B cell (primary cell): ENCODE measurements around the gene SLC25A52.

Source experiments
- EZH2 ChIP-seq: IDR thresholded peaks from 2 replicates; pipeline ENCODE4 v1.6.1; 2012; ENCODE audit warnings: borderline replicate concordance, low read depth, mild to moderate bottlenecking, moderate library complexity, low read length; ENCODE audit not compliant: insufficient read depth, poor library complexity, severe bottlenecking
- TF ChIP-seq, protein P1 (sequence below): fragments of 200-600 bp; IDR thresholded peaks from one replicate; pipeline ENCODE4 v1.8.0; 2022; ENCODE audit warnings: antibody characterized with exemption, mild to moderate bottlenecking

- TF ChIP-seq, protein P1, sequence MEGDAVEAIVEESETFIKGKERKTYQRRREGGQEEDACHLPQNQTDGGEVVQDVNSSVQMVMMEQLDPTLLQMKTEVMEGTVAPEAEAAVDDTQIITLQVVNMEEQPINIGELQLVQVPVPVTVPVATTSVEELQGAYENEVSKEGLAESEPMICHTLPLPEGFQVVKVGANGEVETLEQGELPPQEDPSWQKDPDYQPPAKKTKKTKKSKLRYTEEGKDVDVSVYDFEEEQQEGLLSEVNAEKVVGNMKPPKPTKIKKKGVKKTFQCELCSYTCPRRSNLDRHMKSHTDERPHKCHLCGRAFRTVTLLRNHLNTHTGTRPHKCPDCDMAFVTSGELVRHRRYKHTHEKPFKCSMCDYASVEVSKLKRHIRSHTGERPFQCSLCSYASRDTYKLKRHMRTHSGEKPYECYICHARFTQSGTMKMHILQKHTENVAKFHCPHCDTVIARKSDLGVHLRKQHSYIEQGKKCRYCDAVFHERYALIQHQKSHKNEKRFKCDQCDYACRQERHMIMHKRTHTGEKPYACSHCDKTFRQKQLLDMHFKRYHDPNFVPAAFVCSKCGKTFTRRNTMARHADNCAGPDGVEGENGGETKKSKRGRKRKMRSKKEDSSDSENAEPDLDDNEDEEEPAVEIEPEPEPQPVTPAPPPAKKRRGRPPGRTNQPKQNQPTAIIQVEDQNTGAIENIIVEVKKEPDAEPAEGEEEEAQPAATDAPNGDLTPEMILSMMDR = no peak
- no peak for TF ChIP-seq EZH2
These were observed 49.9 kb downstream of the SLC25A52 start for GRCh38 chr18:31710826-31711225.
